HepG2 (cell line): ENCODE results near the gene RILPL1. TPM values are rescaled to one million over a fixed set of nuclear protein-coding genes. Genes with fewer than 3 reads are reported as not detected.

Experiments
- ATAC-seq: fragments of 200-7000 bp; cut with Tn5 transposase; 3 replicates; pipeline ENCODE4 v1.9.1; 2020; ENCODE audit warnings: mild to moderate bottlenecking, moderate library complexity
- BruUV-seq: library from RNA; stranded (reverse); fragments of 400-500 nt; replicated peaks from 2 replicates; lab custom pipeline; 2021; lab: Mats Ljungman, UMichigan
- CTCF ChIA-PET: fragments of 300-600 bp; formaldehyde crosslinking; extraction: SDS; loops from one replicate; lab custom pipeline; 2021; ENCODE audit warnings: low total read pairs, inconsistent platforms, low intra/inter-chr PET ratio; lab: Yijun Ruan, JAX
- POLR2A ChIA-PET: fragments of 350-600 bp; sonication (Branson Sonifier 250); formaldehyde crosslinking; loops from one replicate; lab custom pipeline; 2020; ENCODE audit warnings: antibody characterized with exemption, inconsistent platforms; lab: Yijun Ruan, JAX
- DNase-seq: peaks from one replicate; pipeline ENCODE4 v3.0.0-alpha.2; 2015; ENCODE audit warnings: low spot score
- FAIRE-seq: peaks from 3 replicates; lab custom pipeline; 2011; peaks lifted over from hg19 to GRCh38; lab: Jason Lieb, UNC
- H2AFZ ChIP-seq: one replicate; pipeline ENCODE4 v1.6.1; 2011; ENCODE audit warnings: low read length, inconsistent platforms
- H3K27ac ChIP-seq: fragments of 300-600 bp; 3 replicates; pipeline ENCODE4 v1.8.0; 2011; ENCODE audit warnings: mixed run types, mild to moderate bottlenecking, mixed read lengths, low read length, inconsistent platforms; ENCODE audit not compliant: insufficient read depth; ENCODE audit errors: extremely low read length
- H3K27me3 ChIP-seq, 2 experiments: fragments of 200-600 bp in 1 of 2; 2 replicates in 1 of 2; 3 replicates in 1 of 2; pipeline versions ENCODE4 v1.6.0 to v1.8.0; 2011; ENCODE audit warnings: low read length in 2 of 2, mild to moderate bottlenecking in 2 of 2, moderate library complexity in 2 of 2, inconsistent platforms in 1 of 2; ENCODE audit not compliant: insufficient read depth in 2 of 2, control insufficient read depth in 1 of 2
- H3K36me3 ChIP-seq, 2 experiments: fragments of 200-600 bp in 1 of 2; replicated peaks in 1 of 2; 2 replicates in 1 of 2; 3 replicates in 1 of 2; pipeline versions ENCODE4 v1.5.1 to v1.8.0; 2011; ENCODE audit warnings: low read length in 2 of 2, inconsistent platforms in 1 of 2; ENCODE audit not compliant: insufficient read depth in 2 of 2, control insufficient read depth in 1 of 2
- H3K4me1 ChIP-seq: 2 replicates; pipeline ENCODE4 v1.5.1; 2012; ENCODE audit warnings: low read length, inconsistent platforms; ENCODE audit not compliant: insufficient read depth
- H3K4me2 ChIP-seq: 2 replicates; pipeline ENCODE4 v1.6.0; 2011; ENCODE audit warnings: low read depth, low read length, inconsistent platforms
- H3K4me3 ChIP-seq, 3 experiments: fragments of 200-600 bp in 1 of 3; sonication (generic), shearing (Covaris generic) in 1 of 3; replicated peaks in 1 of 3; 2 replicates each; pipeline ENCODE4 v1.5.1; 2011 to 2016; ENCODE audit warnings: low read length in 3 of 3, inconsistent platforms in 2 of 3, low read depth in 2 of 3, mild to moderate bottlenecking in 2 of 3, control low read depth in 1 of 3, mixed read lengths in 1 of 3; ENCODE audit not compliant: insufficient read depth in 1 of 3
- H3K79me2 ChIP-seq: one replicate; pipeline ENCODE4 v1.6.1; 2011; ENCODE audit warnings: low read length, inconsistent platforms; ENCODE audit not compliant: insufficient read depth
- H3K9ac ChIP-seq: 2 replicates; pipeline ENCODE4 v1.6.0; 2011; ENCODE audit warnings: mild to moderate bottlenecking, low read depth, low read length, inconsistent platforms; ENCODE audit not compliant: insufficient read depth
- H3K9me3 ChIP-seq: 2 replicates; pipeline ENCODE4 v1.5.1; 2012; ENCODE audit warnings: mild to moderate bottlenecking, low read length
- H4K20me1 ChIP-seq: 2 replicates; pipeline ENCODE4 v1.6.0; 2011; ENCODE audit warnings: inconsistent platforms, mild to moderate bottlenecking, low read length, moderate library complexity; ENCODE audit not compliant: insufficient read depth
- CHD4 ChIP-seq: fragments of 200-600 bp; sonication (generic); IDR thresholded peaks from 2 replicates; pipeline ENCODE4 v1.7.0; 2017; ENCODE audit warnings: mild to moderate bottlenecking, low read length, borderline replicate concordance
- HNRNPL ChIP-seq: fragments of 200-400 bp; formaldehyde crosslinking; IDR thresholded peaks from 2 replicates; pipeline ENCODE4 v1.6.1; 2017; ENCODE audit warnings: mild to moderate bottlenecking, low read depth, low read length
- MAFG ChIP-seq: sonication (generic); formaldehyde crosslinking; IDR thresholded peaks from 2 replicates; pipeline ENCODE4 v1.5.1; 2020; ENCODE audit warnings: mild to moderate bottlenecking, missing genetic modification reagents
- MTA1 ChIP-seq: sonication (generic); formaldehyde crosslinking; IDR thresholded peaks from 2 replicates; pipeline ENCODE4 v1.4.0; 2020; ENCODE audit warnings: missing genetic modification reagents, mild to moderate bottlenecking, borderline replicate concordance
- NFKB2 ChIP-seq: sonication (generic); formaldehyde crosslinking; IDR thresholded peaks from 2 replicates; pipeline ENCODE4 v1.4.0; 2020; ENCODE audit warnings: missing genetic modification reagents, borderline replicate concordance
- REXO4 ChIP-seq: sonication (generic); formaldehyde crosslinking; IDR thresholded peaks from 2 replicates; pipeline ENCODE4 v1.8.0; 2022; ENCODE audit warnings: missing genetic modification reagents, mild to moderate bottlenecking, borderline replicate concordance
- SALL1 ChIP-seq: sonication (generic); formaldehyde crosslinking; IDR thresholded peaks from 2 replicates; pipeline ENCODE4 v1.8.0; 2022; ENCODE audit warnings: mild to moderate bottlenecking, missing genetic modification reagents
- WIZ ChIP-seq: sonication (generic); formaldehyde crosslinking; IDR thresholded peaks from 2 replicates; pipeline ENCODE4 v1.5.1; 2020; ENCODE audit warnings: mild to moderate bottlenecking, missing genetic modification reagents
- ZSCAN20 ChIP-seq: sonication (generic); formaldehyde crosslinking; IDR thresholded peaks from 2 replicates; pipeline ENCODE4 v1.4.0; 2020; ENCODE audit warnings: missing genetic modification reagents, mild to moderate bottlenecking, borderline replicate concordance
- WGBS: methylation state at CpG from one replicate; pipeline ENCODE4 v1.1.6; 2017; ENCODE audit warnings: low lambda C conversion rate; 5-methylcytosine and 5-hydroxymethylcytosine counted together
- in situ Hi-C: cut with HindIII; loops from 2 replicates; pipeline ENCODE4 v1.10.0; 2017; ENCODE audit warnings: low pct_unique_long_range_greater_than_20kb; ENCODE audit not compliant: extremely low pct_ligation_motif_present
- intact Hi-C: fragments of 100-400 bp; cut with micrococcal nuclease; formaldehyde crosslinking; loops from one replicate; pipeline ENCODE4 v1.10.0; 2022; ENCODE audit not compliant: unreplicated experiment
- polyA plus RNA-seq, 8 experiments: library from polyadenylated mRNA; depleted of rRNA in 3 of 8; stranded (reverse) in 7 of 8; unstranded in 1 of 8; fragments of >200 nt; fragmentation: Illumina TruSeq in 4 of 8; extraction: Trizol in 4 of 8; gene quantifications; 2 replicates each; pipeline versions ENCODE4 v1.2.1 to v1.2.3, GENCODE V29; 2011 to 2016; ENCODE audit warnings: low read depth in 4 of 8, missing spikeins in 1 of 8, mixed read lengths in 1 of 8; ENCODE audit not compliant: insufficient read depth in 1 of 8
- total RNA-seq, 5 experiments: library from RNA; depleted of rRNA; stranded (reverse); fragments of >200 nt; fragmentation: Illumina TruSeq; extraction: Trizol; gene quantifications; 2 replicates each; pipeline ENCODE4 v1.2.3, GENCODE V29; 2016; ENCODE audit warnings: low read depth in 1 of 5
- TF ChIP-seq, protein P1 (sequence below): sonication (generic); formaldehyde crosslinking; IDR thresholded peaks from 2 replicates; pipeline ENCODE4 v1.4.0; 2020; ENCODE audit warnings: mild to moderate bottlenecking, missing genetic modification reagents
- TF ChIP-seq, protein P2 (sequence below): sonication (generic); formaldehyde crosslinking; IDR thresholded peaks from 2 replicates; pipeline ENCODE4 v1.4.0; 2020; ENCODE audit warnings: missing genetic modification reagents

The RILPL1 gene
- total and polyA plus RNA-seq, 2 of the 13 experiments (the other 11 are each of a cell fraction or from before 2014, with no cell fraction given) = 5.8 to 28.4 TPM

GRCh38 chr12:123499332-123499731 lies 34.2 kb downstream of the RILPL1 start (continued):
- TF ChIP-seq, protein P1, sequence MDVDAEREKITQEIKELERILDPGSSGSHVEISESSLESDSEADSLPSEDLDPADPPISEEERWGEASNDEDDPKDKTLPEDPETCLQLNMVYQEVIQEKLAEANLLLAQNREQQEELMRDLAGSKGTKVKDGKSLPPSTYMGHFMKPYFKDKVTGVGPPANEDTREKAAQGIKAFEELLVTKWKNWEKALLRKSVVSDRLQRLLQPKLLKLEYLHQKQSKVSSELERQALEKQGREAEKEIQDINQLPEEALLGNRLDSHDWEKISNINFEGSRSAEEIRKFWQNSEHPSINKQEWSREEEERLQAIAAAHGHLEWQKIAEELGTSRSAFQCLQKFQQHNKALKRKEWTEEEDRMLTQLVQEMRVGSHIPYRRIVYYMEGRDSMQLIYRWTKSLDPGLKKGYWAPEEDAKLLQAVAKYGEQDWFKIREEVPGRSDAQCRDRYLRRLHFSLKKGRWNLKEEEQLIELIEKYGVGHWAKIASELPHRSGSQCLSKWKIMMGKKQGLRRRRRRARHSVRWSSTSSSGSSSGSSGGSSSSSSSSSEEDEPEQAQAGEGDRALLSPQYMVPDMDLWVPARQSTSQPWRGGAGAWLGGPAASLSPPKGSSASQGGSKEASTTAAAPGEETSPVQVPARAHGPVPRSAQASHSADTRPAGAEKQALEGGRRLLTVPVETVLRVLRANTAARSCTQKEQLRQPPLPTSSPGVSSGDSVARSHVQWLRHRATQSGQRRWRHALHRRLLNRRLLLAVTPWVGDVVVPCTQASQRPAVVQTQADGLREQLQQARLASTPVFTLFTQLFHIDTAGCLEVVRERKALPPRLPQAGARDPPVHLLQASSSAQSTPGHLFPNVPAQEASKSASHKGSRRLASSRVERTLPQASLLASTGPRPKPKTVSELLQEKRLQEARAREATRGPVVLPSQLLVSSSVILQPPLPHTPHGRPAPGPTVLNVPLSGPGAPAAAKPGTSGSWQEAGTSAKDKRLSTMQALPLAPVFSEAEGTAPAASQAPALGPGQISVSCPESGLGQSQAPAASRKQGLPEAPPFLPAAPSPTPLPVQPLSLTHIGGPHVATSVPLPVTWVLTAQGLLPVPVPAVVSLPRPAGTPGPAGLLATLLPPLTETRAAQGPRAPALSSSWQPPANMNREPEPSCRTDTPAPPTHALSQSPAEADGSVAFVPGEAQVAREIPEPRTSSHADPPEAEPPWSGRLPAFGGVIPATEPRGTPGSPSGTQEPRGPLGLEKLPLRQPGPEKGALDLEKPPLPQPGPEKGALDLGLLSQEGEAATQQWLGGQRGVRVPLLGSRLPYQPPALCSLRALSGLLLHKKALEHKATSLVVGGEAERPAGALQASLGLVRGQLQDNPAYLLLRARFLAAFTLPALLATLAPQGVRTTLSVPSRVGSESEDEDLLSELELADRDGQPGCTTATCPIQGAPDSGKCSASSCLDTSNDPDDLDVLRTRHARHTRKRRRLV (CRISPR knock-in tag) = no peak
- TF ChIP-seq HNRNPL = no peak

DNA sequence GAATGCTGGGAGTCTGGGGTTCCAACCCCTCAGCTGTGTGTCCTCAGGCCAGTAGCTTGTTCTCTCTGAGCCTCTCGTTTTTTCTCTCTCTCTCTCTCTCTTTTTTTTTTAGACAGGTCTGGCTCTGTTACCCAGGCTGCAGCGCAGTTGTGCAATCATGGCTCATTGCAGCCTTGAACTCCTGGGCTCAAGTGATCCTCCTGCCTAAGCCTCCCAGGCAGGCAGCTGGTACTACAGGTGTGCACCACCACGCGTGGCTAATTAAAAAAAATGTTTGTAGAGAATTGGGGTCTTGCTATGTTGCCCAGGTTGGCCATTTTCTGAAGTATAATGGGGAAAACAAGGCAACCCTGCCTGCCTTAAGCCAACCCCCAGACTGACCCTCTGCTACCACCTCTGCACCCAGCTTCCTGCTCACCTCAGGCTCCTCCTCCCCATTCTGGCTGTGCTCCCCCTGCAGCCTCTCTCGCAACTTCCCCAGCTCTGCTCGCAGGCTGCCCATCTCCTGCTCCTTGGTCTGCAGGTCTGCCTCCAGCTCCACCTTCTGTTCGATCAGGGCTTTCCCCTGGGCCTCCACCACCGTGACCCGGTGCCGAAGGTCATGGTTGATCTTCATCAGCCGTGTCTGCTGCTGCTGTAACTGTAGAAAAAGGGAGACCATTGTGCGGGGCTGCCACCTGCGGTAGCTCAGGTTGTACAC lies 35.2 kb downstream of the RILPL1 start:
- intact Hi-C loops = no loop called here
- Histone ChIP-seq H3K4me3 (no peak overlapping the region), H3K79me2 (no peaks in the 10 kb centered on the region), H3K36me3 (peaks cover 8 to 16% of the 10 kb centered on the region in 2 experiments; a peak in 3 of 5 replicates), H4K20me1 (no peaks in the 10 kb centered on the region), H2AFZ (no peak overlapping the region), H3K4me2 (no peak overlapping the region), H3K9me3 (no peaks in the 10 kb centered on the region), H3K4me1 (peaks cover 27% of the 10 kb centered on the region), H3K27ac (no peak overlapping the region), H3K9ac (no peak overlapping the region), H3K27me3 (no peaks in the 10 kb centered on the region)
- FAIRE-seq (peak; percentile 86), DNase-seq (peak; percentile 61), ATAC-seq (peak; percentile 84)
- no TSS peak for BruUV-seq
- ChIA-PET POLR2A (interaction anchor here (0.6 to 1.6 kb wide), 2 partner anchors 40 to 43 kb away, joined by 3 to 6 read pairs; partner anchors contain the start of gene SNRNP35), CTCF (no interaction called here)
- in situ Hi-C loops = no loop called here
- WGBS = 55% methylated on average over 12 of the region's 13 CpGs
- TF ChIP-seq ZSCAN20 (CRISPR knock-in tag) (no peak), CHD4 (0 out of 2 replicates have a peak, but pooled peaks have one; percentile 43), SALL1 (CRISPR knock-in tag) (peak; percentile 64), MTA1 (CRISPR knock-in tag) (peak; percentile 73; the same call in 1 of the 2 replicates), MAFG (CRISPR knock-in tag) (no peak), REXO4 (CRISPR knock-in tag) (no peak), NFKB2 (CRISPR knock-in tag) (0 out of 2 replicates have a peak, but pooled peaks have one; percentile 48), WIZ (CRISPR knock-in tag) (no peak)
- TF ChIP-seq, protein P2, sequence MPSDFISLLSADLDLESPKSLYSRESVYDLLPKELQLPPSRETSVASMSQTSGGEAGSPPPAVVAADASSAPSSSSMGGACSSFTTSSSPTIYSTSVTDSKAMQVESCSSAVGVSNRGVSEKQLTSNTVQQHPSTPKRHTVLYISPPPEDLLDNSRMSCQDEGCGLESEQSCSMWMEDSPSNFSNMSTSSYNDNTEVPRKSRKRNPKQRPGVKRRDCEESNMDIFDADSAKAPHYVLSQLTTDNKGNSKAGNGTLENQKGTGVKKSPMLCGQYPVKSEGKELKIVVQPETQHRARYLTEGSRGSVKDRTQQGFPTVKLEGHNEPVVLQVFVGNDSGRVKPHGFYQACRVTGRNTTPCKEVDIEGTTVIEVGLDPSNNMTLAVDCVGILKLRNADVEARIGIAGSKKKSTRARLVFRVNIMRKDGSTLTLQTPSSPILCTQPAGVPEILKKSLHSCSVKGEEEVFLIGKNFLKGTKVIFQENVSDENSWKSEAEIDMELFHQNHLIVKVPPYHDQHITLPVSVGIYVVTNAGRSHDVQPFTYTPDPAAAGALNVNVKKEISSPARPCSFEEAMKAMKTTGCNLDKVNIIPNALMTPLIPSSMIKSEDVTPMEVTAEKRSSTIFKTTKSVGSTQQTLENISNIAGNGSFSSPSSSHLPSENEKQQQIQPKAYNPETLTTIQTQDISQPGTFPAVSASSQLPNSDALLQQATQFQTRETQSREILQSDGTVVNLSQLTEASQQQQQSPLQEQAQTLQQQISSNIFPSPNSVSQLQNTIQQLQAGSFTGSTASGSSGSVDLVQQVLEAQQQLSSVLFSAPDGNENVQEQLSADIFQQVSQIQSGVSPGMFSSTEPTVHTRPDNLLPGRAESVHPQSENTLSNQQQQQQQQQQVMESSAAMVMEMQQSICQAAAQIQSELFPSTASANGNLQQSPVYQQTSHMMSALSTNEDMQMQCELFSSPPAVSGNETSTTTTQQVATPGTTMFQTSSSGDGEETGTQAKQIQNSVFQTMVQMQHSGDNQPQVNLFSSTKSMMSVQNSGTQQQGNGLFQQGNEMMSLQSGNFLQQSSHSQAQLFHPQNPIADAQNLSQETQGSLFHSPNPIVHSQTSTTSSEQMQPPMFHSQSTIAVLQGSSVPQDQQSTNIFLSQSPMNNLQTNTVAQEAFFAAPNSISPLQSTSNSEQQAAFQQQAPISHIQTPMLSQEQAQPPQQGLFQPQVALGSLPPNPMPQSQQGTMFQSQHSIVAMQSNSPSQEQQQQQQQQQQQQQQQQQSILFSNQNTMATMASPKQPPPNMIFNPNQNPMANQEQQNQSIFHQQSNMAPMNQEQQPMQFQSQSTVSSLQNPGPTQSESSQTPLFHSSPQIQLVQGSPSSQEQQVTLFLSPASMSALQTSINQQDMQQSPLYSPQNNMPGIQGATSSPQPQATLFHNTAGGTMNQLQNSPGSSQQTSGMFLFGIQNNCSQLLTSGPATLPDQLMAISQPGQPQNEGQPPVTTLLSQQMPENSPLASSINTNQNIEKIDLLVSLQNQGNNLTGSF = 0 out of 2 replicates have a peak, but pooled peaks have one; percentile 19
